ENCODE measurements around the gene ODAPH.
"Not testable (repeated sequence)": the region's sequence is repeated elsewhere in the genome, so short reads cannot be mapped to it uniquely, and the experiment has no call there.

The ODAPH gene, protein sequence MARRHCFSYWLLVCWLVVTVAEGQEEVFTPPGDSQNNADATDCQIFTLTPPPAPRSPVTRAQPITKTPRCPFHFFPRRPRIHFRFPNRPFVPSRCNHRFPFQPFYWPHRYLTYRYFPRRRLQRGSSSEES

DNA sequence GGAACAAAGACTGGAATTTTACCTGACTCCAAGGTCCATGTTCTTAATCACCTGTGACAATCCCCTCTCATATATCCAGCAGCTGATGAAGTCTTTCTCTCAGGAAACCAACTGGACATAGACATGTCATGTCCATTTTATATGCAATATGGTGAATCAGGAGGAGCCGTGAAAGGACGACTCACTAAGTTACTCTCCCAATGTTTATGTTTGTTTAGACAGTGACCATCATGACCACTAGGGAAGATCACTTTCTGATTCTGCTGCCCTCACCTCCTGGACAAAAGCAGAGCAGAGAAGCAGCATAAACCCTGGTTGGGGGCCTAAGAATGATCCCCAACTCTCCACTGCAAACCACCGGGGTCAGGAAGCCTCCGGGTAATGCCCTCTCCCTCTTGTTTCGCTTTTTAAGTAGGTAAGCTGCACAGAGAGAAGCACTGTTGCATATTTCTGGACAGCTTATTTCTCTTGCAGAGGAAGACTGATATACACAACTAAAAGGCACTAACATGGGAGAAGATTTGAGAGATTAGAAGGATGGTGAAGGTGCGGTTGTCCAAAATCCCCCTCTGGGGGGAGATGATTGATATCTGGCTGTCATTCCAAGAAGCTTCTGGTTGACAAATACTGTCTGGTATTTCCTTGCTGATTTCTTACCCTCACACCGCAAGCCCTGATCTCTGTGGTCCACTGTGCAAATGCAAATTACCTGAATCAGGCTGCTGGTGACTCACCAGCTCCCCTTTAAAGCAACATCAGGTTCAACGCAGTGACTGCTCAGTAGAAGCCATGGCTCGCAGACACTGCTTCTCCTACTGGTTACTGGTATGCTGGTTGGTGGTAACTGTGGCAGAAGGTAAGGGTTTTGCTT, at the start of gene ODAPH:
Gene ODAPH (plus strand): TSS at position 773 of the 871 bp plus-strand sequence. CDS start 17 bp downstream, at position 790.
- DNase-seq, result peak; percentile 29 to 39

DNA sequence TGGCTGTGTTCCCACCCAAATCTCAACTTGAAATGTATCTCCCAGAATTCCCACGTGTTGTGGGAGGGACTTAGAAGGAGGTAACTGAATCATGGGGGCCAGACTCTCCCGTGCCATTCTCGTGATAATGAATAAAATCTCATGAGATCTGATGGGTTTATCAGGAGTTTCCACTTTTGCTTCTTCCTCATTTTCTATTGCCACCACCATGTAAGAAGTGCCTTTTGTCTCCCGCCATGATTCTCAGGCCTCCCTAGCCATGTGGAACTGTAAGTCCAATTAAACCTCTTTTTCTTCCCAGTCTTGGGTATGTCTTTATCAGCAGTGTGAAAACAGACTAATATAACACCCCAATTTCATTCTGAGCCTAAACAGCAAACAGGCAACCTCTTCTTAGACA, 46.3 kb upstream of the ODAPH start:
- not testable (repeated sequence) for DNase-seq

DNA sequence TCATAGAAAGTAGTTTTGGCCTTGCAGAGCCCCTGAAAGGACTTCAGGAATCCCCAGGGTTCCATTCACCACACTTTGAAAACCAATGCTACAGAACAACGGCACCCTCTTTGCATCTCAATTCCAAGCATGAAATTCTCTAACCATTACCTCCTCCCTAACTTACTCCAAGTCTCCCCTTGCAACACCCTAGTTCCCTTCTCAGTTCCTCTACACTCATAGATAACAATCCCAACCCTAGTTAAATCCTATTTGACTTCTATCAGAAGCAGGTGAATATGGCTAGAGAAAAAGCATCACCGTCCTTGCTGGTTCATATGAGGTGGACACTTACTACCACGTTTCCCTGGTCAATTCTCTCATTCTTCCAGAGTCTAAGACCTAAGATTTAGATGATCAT, 44.0 kb upstream of the ODAPH start:
- DNase-seq, result no peak

DNA sequence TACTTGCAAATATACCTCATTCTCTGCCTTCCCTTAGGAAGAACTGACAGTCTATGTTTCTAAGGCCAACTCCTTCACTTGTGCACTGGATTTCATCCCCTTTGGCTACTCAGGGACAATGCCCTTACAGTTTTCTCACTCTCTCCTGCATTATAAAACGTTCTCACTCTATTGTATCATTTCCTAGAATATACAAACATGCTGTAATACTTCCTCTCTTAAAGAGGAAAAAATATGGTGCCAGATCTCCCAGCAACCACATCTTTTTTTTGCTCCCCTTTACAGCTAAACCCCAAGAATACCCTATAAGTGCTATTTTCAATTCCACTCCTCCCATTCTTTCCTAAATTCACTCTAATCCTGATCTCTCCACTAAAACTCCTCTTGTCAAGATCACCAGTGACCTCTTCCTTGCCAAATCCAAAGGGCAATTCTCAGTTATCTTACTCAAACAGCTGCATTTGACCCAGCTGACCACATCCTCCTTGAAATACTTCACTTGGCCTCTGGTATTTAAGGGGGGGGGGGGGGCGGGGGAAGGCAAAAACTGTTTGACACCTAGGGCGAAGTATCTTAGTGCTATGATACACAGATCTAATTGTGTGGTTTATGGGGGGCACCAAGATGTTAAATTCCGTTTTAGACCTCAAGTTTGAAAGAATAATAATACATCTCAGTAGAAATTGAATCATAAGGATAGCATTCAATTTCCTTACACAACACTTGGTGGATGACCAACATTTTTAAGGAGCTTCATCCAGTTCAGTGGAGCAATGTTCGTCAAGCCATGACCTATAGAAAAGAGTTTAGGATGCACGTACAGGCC, 43.3 kb upstream of the ODAPH start:
- no peak for DNase-seq

DNA sequence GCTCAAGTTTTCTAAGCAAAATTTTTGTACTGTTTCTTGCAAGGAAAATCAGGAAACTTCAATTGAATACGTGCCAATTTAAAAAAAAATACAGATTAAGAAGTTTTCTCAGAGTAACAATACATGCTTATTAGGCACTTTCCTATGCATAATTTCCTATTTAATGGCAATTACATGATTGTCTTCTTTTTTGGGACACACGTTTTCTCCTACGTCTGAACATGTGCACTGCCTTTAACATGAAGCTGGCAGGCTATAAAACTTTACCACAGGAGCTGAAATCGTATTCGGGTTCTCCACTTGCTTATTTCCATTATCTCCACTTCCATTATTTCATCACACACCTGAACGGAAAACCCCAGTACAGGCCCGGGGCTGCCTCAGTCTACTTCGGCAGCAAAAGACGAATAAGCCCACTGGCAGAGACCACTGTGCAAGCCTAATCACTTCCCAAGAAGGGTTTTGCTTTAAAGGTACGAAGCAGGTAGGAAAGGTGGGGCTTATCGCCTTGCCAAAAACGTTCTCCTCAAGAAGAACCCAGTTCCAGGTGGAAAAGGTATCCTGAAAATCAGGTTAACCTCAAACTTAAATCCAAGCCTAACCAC, 42.2 kb upstream of the ODAPH start:
- DNase-seq, result no peak

GRCh38 chr4:75514131-75514948, 41.5 kb upstream of the ODAPH start, which contains the start of the genes RCHY1 and THAP6:
TSS of gene RCHY1 (minus strand) at chr4:75514403. CDS start at chr4:75514286, 117 bp downstream.
TSS of gene THAP6 (plus strand) at chr4:75514473. CDS start at chr4:75515453, 980 bp downstream.
- peak; percentile 91 to 95 for DNase-seq

- DNase-seq, result peak; percentile 9 to 12
These were observed 40.8 kb upstream of the ODAPH start for GRCh38 chr4:75514949-75515612.

GRCh38 chr4:75516144-75516543, 39.7 kb upstream of the ODAPH start:
- no peak for DNase-seq

DNA sequence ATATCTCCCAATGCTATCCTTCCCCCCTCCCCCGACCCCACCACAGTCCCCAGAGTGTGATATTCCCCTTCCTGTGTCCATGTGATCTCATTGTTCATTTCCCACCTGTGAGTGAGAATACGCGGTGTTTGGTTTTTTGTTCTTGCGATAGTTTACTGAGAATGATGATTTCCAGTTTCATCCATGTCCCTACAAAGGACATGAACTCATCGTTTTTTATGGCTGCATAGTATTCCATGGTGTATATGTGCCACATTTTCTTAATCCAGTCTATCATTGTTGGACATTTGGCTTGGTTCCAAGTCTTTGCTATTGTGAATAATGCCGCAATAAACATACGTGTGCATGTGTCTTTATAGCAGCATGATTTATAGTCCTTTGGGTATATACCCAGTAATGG, 36.4 kb upstream of the ODAPH start:
- not testable (repeated sequence) for DNase-seq

DNA sequence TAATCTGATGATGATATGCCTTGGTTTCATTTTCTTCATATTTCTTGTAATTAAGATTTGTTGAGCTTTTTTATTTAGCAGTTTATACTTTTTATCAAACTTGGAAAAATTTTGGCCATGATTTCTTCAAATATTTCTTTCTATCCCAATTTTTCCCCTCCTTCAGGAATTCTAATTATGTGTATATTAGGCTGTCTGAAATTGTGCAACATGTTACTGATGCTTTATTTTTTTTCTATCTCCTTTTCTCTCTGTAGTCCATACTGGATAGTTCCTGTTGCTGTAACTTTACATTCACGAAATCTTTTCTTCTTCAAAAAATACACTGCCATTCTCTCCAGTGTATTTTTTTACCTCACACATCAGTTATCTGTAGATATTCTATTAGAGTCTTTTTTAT, 30.8 kb upstream of the ODAPH start:
- DNase-seq, result no peak

DNA sequence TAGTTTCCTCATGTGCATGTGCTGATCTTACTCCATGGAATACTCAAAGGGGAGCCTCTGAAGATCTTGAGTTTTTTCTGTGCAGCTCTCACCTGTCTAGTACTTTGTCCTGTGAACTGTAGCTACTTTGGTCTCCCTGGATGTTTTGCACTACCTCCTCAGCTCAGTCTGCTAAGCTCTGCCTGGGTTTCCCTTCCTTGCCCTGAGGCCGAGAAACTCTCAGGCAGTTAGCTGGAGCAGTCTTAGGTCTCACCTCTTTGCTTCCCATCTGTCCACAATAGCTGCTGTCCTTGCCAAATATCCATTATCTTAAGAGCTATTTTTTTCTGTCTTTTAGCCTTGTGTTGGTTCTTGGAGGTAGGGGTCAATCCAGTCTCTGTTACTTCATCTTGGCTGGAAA, 30.0 kb upstream of the ODAPH start:
- DNase-seq, result no peak

DNA sequence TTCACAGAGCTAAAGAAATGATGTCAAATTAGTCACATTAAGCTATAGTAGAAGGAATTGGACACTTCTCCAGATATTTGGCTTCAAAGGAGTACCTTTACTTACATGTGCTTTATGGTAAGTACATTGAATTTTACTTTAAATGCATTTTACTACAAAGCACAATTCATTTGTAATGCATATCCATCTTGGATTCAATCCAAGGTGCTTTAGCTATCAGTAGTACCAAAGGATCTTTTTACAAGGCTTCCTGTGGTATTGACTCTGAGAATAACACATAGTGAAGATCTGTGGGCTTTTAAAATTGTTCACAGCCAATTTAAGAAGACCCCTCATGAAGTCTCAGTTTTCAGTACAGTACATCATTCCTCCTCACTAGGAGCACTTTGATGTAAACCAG, 28.4 kb upstream of the ODAPH start:
- no peak for DNase-seq

- DNase-seq, result no peak
These were observed 25.1 kb upstream of the ODAPH start for GRCh38 chr4:75530556-75531322.

GRCh38 chr4:75531536-75532143, 24.2 kb upstream of the ODAPH start:
- not testable (repeated sequence) for DNase-seq

DNA sequence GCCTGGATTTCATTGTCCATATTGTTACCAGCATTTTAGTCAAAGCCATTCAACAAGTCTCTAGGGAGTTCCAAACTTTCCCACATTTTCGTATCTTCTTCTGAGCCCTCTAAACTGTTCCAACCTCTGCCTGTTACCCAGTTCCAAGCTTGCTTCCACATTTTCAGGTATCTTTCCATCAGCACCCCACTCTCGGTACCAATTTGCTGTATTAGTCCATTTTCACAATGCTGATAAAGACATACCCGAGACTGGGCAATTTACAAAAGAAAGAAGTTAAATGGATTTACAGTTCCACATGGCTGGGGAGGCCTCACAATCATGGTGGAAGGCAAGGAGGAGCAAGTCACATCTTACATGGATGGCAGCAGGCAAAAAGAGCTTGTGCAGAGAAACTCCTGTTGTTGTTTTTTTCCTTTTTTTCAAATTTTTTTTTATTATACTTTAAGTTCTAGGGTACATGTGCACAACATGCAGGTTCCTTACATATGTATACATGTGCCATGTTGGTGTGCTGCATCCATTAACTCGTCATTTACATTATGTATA, 22.5 kb upstream of the ODAPH start:
- DNase-seq, result not testable (repeated sequence)

DNA sequence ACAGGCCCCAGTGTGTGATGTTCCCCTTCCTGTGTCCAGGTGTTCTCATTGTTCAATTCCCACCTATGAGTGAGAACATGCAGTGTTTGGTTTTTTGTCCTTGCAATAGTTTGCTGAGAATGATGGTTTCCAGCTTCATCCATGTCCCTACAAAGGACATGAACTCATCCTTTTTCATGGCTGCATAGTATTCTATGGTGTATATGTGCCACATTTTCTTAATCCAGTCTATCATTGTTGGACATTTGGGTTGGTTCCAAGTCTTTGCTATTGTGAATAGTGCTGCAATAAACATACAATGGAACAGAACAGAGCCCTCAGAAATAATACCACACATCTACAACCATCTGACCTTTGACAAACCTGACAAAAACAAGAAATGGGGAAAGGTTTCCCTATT, 21.9 kb upstream of the ODAPH start:
- DNase-seq, result not testable (repeated sequence)

DNA sequence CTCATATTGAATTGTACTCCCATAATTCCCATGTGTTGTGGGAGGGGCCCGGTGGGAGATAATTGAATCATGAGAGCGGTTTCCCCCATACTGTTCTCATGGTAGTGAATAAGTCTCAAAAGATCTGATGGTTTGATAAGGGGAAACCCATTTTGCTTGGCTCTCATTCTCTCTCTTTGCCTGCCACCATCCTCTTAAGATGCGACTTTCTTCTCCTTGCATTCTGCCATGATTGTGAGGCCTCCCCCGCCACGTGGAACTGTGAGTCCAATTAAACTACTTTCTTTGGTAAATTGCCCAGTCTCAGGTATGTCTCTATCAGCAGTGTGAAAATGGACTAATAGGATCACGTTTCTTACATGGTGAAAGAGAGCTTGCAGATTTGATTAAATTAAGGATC, 18.6 kb upstream of the ODAPH start:
- not testable (repeated sequence) for DNase-seq

DNA sequence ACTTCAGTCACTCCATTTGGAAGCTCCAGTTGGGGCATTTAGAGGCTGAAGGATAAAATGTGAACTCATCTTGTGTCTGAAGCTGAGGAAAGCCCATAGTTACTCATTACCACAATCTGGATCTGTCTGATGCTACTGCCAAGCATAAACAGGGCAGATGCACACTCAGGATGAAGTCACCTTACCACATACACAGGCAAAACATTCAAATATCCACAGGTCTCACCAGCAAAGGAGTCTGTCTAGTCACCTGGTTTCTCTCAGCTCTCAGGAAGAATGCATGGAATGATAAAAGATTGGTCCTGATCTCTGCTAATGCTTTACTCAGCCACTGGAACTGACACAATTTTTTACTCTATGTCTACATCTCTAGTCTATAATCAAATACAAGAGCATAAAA, 13.0 kb upstream of the ODAPH start:
- DNase-seq, result no peak

DNA sequence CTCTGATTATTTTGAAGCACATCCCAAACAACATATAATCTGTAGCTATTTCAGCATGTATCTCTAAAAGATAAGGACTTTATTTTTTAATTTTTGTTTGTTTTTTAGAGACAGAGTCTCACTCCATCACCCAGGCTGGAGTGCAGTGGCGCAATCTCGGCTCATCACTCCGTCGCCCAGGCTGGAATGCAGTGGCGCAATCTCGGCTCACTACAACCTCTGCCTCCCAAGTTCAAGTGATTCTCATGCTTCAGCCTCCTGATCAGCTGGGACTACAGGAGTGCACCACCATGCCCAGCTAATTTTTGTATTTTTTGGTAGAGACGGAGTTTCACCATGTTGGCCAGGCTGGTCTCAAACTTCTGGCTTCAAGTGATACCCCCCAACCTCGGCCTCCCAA, 11.6 kb upstream of the ODAPH start:
- DNase-seq, result not testable (repeated sequence)

DNA sequence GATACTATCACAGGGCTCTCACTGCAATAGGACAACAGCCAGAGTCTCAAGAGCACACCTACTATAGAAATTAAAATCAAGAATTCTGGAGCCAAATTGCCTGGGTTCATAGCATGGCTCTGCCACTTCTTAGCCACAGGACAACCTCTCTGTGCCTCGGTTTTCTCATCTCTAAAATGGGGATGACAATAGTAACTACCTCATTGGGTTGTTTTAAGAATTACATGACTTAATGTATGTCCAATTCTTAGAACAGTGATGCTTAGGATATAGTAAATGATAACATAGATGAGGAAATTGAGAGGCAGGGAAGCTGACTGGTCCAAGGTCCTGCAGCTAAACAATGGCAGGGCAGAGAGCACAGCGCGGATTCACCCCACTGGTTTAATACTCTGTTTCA, 11.0 kb upstream of the ODAPH start:
- no peak for DNase-seq
